Mesendoderm (in vitro differentiated cells): ENCODE measurements around the gene NTRK1.
A peak's percentile ranks its signal among the peaks of the same experiment; 100 is the strongest.

Experiments used
- DNase-seq: peaks from one replicate; pipeline ENCODE4 v3.0.0; 2013
- H2AK5ac ChIP-seq: 2 replicates; pipeline ENCODE4 v1.6.1; 2013; ENCODE audit warnings: low read length, inconsistent platforms
- H2BK120ac ChIP-seq: 2 replicates; pipeline ENCODE4 v1.6.1; 2013; ENCODE audit warnings: low read depth, mild to moderate bottlenecking, low read length, moderate library complexity, mixed read lengths
- H2BK15ac ChIP-seq: replicated peaks from 2 replicates; pipeline ENCODE4 v1.6.1; 2013; ENCODE audit warnings: low read depth, mild to moderate bottlenecking, moderate library complexity
- H2BK5ac ChIP-seq: 2 replicates; pipeline ENCODE4 v1.6.1; 2013; ENCODE audit warnings: low read length, inconsistent platforms
- H3K18ac ChIP-seq: 2 replicates; pipeline ENCODE4 v1.6.1; 2013; ENCODE audit warnings: mild to moderate bottlenecking, low read length, mixed read lengths
- H3K23ac ChIP-seq: one replicate; pipeline ENCODE4 v1.6.1; 2013; ENCODE audit warnings: low read length
- H3K27ac ChIP-seq: 2 replicates; pipeline ENCODE4 v1.5.1; 2013; ENCODE audit warnings: low read depth, mild to moderate bottlenecking, inconsistent platforms, low read length, moderate library complexity
- H3K27me3 ChIP-seq: 2 replicates; pipeline ENCODE4 v1.6.1; 2013; ENCODE audit warnings: low read length, control low read depth, mild to moderate bottlenecking, inconsistent platforms; ENCODE audit not compliant: insufficient read depth, poor library complexity
- H3K36me3 ChIP-seq: 2 replicates; pipeline ENCODE4 v1.6.1; 2013; ENCODE audit warnings: low read length, inconsistent platforms; ENCODE audit not compliant: control insufficient read depth, insufficient read depth
- H3K4ac ChIP-seq: one replicate; pipeline ENCODE4 v1.6.1; 2013; ENCODE audit warnings: low read depth, mild to moderate bottlenecking, low read length, moderate library complexity
- H3K4me1 ChIP-seq: 2 replicates; pipeline ENCODE4 v1.6.1; 2013; ENCODE audit warnings: low read depth, low read length, inconsistent platforms; ENCODE audit not compliant: control insufficient read depth
- H3K4me2 ChIP-seq: 2 replicates; pipeline ENCODE4 v1.6.1; 2013; ENCODE audit warnings: low read length
- H3K4me3 ChIP-seq: 2 replicates; pipeline ENCODE4 v1.5.1; 2013; ENCODE audit warnings: mild to moderate bottlenecking, low read length
- H3K56ac ChIP-seq: one replicate; pipeline ENCODE4 v1.6.1; 2013; ENCODE audit warnings: low read length
- H3K79me1 ChIP-seq: 2 replicates; pipeline ENCODE4 v1.6.1; 2013; ENCODE audit warnings: low read length, inconsistent platforms
- H3K79me2 ChIP-seq: 2 replicates; pipeline ENCODE4 v1.6.1; 2013; ENCODE audit warnings: mild to moderate bottlenecking, low read length; ENCODE audit not compliant: control insufficient read depth, insufficient read depth
- H3K9ac ChIP-seq: 2 replicates; pipeline ENCODE4 v1.6.1; 2013; ENCODE audit warnings: low read length, inconsistent platforms
- H4K5ac ChIP-seq: one replicate; pipeline ENCODE4 v1.6.1; 2013; ENCODE audit warnings: low read length
- H4K8ac ChIP-seq: one replicate; pipeline ENCODE4 v1.6.1; 2013; ENCODE audit warnings: low read depth, mild to moderate bottlenecking, control low read depth, low read length, moderate library complexity
- WGBS: extraction: QIAGEN DNeasy Blood & Tissue Kit; methylation state at CpG from one replicate; pipeline ENCODE4 v1.1.7; 2013; ENCODE audit warnings: low lambda C conversion rate, missing lambda C conversion rate; ENCODE audit not compliant: insufficient coverage; ENCODE audit errors: extremely low coverage; 5-methylcytosine and 5-hydroxymethylcytosine counted together

NTRK1 gene

DNA sequence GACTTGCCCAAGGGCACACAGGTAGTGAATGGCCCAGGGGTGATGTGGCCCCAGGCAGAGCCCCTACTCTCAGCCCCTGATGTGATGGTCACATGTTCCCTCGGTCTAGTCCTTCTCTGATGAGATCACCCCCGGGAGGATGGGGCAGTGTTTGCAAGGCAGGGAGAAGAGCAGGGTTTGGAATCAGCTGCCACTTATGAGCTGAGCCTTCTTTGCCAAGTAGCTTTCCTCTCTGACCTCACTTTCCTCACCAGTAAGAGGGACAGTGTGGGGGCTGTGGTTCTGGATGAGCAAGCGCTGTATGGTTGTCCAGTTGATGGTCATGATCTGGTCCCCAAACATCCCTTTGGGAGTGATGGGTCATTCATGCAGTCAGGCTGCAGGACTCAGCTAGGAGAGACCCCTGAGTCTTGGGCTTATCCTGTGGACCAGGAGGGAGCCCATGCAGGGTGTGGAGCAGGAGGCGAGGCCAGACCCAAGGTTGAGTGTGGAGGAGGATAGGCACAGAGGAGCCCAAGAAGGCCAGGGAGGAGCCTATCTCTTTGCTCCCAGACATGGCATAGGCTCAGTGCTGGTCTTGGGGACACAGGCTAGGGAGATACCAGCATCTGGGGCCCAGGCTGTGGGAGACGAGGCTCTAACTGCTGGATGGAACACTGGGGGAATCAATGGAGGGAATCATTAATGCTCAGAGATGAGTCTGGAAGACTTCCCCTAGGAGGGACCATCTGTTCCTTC is 16.9 kb downstream of the NTRK1 start:
- Histone ChIP-seq H3K23ac (no peak overlapping the region), H3K56ac (no peak overlapping the region), H3K27ac (no peak overlapping the region), H3K4me2 (no peak overlapping the region), H3K27me3 (no peaks in the 10 kb centered on the region), H3K18ac (no peak overlapping the region), H2BK15ac (no peak overlapping the region), H4K8ac (no peak overlapping the region), H3K4me1 (no peaks in the 10 kb centered on the region), H4K5ac (no peak overlapping the region), H2BK120ac (no peak overlapping the region), H3K9ac (no peak overlapping the region), H3K79me2 (no peaks in the 10 kb centered on the region), H3K36me3 (no peaks in the 10 kb centered on the region), H2BK5ac (no peak overlapping the region), H3K79me1 (no peaks in the 10 kb centered on the region), H2AK5ac (no peak overlapping the region), H3K4me3 (no peak overlapping the region), H3K4ac (no peak overlapping the region)
- no CpG with 5 or more reads among the region's 5 CpGs for WGBS
- DNase-seq, result no peak

DNA sequence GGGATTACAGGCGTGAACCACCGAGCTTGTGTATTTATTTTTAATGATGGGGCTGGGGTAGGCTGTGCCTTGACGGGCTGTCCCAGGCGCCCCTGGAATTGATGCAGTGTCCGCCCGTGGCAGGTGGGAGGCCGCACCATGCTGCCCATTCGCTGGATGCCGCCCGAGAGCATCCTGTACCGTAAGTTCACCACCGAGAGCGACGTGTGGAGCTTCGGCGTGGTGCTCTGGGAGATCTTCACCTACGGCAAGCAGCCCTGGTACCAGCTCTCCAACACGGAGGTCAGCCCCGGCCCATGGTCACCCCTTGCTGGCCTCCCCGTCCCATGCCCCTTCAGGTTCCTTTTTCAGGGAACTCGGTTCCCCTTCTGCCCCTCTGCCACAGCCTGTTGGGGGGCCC is 19.2 kb downstream of the NTRK1 start:
- no peak overlapping the region for H2BK5ac ChIP-seq
- H3K79me2 ChIP-seq, result no peaks in the 10 kb centered on the region
- H3K23ac ChIP-seq, result no peak overlapping the region
- H3K9ac ChIP-seq, result no peak overlapping the region
- no peaks in the 10 kb centered on the region for H3K4me1 ChIP-seq
- no peaks in the 10 kb centered on the region for H3K36me3 ChIP-seq
- no peaks in the 10 kb centered on the region for H3K79me1 ChIP-seq
- H3K56ac ChIP-seq, result no peak overlapping the region
- no peak overlapping the region for H3K4me2 ChIP-seq
- no peaks in the 10 kb centered on the region for H3K27me3 ChIP-seq
- no peak overlapping the region for H3K27ac ChIP-seq
- no peak overlapping the region for H3K4ac ChIP-seq
- WGBS, result no CpG with 5 or more reads among the region's 21 CpGs
- no peak overlapping the region for H2AK5ac ChIP-seq
- H4K5ac ChIP-seq, result no peak overlapping the region
- H3K4me3 ChIP-seq, result no peak overlapping the region
- H2BK15ac ChIP-seq, result no peak overlapping the region
- DNase-seq, result no peak
- no peak overlapping the region for H4K8ac ChIP-seq
- H2BK120ac ChIP-seq, result no peak overlapping the region
- H3K18ac ChIP-seq, result no peak overlapping the region

DNA sequence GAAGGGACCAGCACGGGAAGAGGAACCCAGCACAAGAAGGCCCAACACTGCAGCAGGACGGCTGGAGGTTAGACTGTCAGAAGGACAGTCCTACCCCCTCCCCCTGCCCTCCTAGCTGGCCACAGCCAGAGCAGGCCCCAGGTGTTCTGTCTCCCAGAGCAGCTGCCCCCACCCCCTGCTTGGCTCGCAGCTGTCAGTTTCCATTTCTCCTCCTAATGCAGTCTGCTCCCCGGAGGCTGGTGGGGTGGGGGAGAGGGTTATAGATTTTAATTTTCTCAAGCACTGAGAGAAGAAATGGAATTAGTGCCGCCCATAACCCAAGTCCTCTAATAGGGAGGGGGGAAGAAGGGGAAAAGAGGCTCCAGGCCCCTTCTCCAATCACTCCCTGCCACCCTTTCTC is 19.8 kb downstream of the NTRK1 start:
- H2BK15ac ChIP-seq, result no peak overlapping the region
- no peak overlapping the region for H4K5ac ChIP-seq
- H3K4me3 ChIP-seq, result no peak overlapping the region
- no peaks in the 10 kb centered on the region for H3K79me2 ChIP-seq
- no peak overlapping the region for H3K9ac ChIP-seq
- H3K27ac ChIP-seq, result no peak overlapping the region
- H2BK5ac ChIP-seq, result no peak overlapping the region
- no peaks in the 10 kb centered on the region for H3K27me3 ChIP-seq
- no peak overlapping the region for H2AK5ac ChIP-seq
- H3K56ac ChIP-seq, result no peak overlapping the region
- no peak overlapping the region for H3K4ac ChIP-seq
- no peaks in the 10 kb centered on the region for H3K36me3 ChIP-seq
- peaks cover 2% of the 10 kb centered on the region for H3K4me1 ChIP-seq
- WGBS, result no CpG with 5 or more reads among the region's 5 CpGs
- H3K4me2 ChIP-seq, result no peak overlapping the region
- H3K18ac ChIP-seq, result no peak overlapping the region
- H2BK120ac ChIP-seq, result no peak overlapping the region
- no peak overlapping the region for H3K23ac ChIP-seq
- DNase-seq, result no peak
- no peaks in the 10 kb centered on the region for H3K79me1 ChIP-seq
- no peak overlapping the region for H4K8ac ChIP-seq

DNA sequence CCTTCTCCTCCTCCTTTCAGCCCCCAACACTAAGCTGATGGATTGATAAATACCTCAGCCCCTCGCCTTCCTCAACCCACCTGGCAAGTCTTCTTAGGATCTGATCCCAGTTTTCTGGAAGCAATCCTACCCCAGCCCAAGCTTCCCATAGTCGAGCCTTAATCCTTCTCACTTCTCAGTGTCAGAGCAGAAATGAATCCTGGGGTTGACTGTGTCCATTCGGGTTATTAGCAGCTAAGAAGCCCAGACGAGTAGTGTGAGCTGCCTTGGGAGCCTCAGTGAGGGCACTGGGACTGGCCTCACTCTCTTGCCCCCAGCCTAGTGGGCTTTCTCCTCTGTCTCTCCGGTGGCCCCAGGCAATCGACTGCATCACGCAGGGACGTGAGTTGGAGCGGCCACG is 20.4 kb downstream of the NTRK1 start:
- H3K4me3 ChIP-seq, result no peak overlapping the region
- no peak overlapping the region for H2BK120ac ChIP-seq
- H3K79me2 ChIP-seq, result no peaks in the 10 kb centered on the region
- no peaks in the 10 kb centered on the region for H3K36me3 ChIP-seq
- no peak for DNase-seq
- no peak overlapping the region for H4K8ac ChIP-seq
- no peaks in the 10 kb centered on the region for H3K27me3 ChIP-seq
- no peak overlapping the region for H3K9ac ChIP-seq
- H2BK15ac ChIP-seq, result no peak overlapping the region
- no peak overlapping the region for H3K18ac ChIP-seq
- H3K56ac ChIP-seq, result no peak overlapping the region
- no peak overlapping the region for H2BK5ac ChIP-seq
- no peak overlapping the region for H3K4ac ChIP-seq
- no peak overlapping the region for H3K23ac ChIP-seq
- no peak overlapping the region for H2AK5ac ChIP-seq
- no CpG with 5 or more reads among the region's 10 CpGs for WGBS
- no peak overlapping the region for H3K4me2 ChIP-seq
- H3K79me1 ChIP-seq, result no peaks in the 10 kb centered on the region
- H3K27ac ChIP-seq, result no peak overlapping the region
- H4K5ac ChIP-seq, result no peak overlapping the region
- peaks cover 2% of the 10 kb centered on the region for H3K4me1 ChIP-seq

DNA sequence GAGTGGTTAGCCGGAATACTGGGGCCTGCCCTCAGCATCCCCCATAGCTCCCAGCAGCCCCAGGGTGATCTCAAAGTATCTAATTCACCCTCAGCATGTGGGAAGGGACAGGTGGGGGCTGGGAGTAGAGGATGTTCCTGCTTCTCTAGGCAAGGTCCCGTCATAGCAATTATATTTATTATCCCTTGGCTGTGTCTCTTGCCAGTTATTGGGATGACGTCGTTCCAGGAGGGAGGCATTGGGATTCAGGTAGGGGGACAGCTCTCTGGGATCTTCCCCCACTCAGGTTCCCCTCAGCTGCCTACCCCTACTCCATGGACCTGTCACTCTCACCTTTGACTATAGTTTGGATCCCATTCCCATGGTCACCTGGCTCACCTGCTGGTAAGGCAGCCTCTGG is 21.0 kb downstream of the NTRK1 start:
- no peaks in the 10 kb centered on the region for H3K36me3 ChIP-seq
- H3K27ac ChIP-seq, result no peak overlapping the region
- no peak overlapping the region for H2BK120ac ChIP-seq
- no peak overlapping the region for H2AK5ac ChIP-seq
- H4K8ac ChIP-seq, result no peak overlapping the region
- no peak overlapping the region for H2BK15ac ChIP-seq
- H3K4me1 ChIP-seq, result peaks cover 2% of the 10 kb centered on the region
- no peak overlapping the region for H4K5ac ChIP-seq
- H3K4ac ChIP-seq, result no peak overlapping the region
- no CpG with 5 or more reads among the region's 4 CpGs for WGBS
- no peaks in the 10 kb centered on the region for H3K79me1 ChIP-seq
- DNase-seq, result no peak
- no peak overlapping the region for H3K18ac ChIP-seq
- H3K56ac ChIP-seq, result no peak overlapping the region
- no peak overlapping the region for H3K4me2 ChIP-seq
- H3K23ac ChIP-seq, result no peak overlapping the region
- H3K79me2 ChIP-seq, result no peaks in the 10 kb centered on the region
- H2BK5ac ChIP-seq, result no peak overlapping the region
- no peaks in the 10 kb centered on the region for H3K27me3 ChIP-seq
- H3K9ac ChIP-seq, result no peak overlapping the region
- no peak overlapping the region for H3K4me3 ChIP-seq

DNA sequence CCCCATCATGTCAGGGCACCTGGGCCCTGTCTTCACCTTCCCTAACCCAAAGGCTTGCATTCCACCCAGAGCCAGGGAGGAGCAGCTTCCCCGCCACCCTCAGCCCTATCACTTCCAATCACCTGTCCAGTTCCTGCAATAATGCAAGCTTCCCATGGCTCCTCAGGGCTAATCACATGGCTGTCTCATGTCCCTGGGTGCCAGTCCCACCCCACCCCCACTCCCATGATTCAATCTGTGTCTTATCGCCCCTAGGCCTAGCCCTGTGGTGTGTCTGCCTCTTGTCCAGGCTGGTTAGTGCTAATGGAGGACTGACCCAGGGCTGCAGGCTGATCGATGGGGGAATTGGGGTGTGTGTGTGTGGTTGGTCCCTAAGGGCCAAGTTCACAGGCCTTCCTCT is 21.9 kb downstream of the NTRK1 start:
- no CpG with 5 or more reads among the region's 3 CpGs for WGBS

More for the DNA sequence above, 21.9 kb downstream of the NTRK1 start:
- H3K36me3 ChIP-seq, result no peaks in the 10 kb centered on the region
- H3K18ac ChIP-seq, result no peak overlapping the region
- H2BK15ac ChIP-seq, result no peak overlapping the region
- H3K4ac ChIP-seq, result no peak overlapping the region
- H2AK5ac ChIP-seq, result peak overlapping the region; percentile 29
- H3K4me1 ChIP-seq, result peaks cover 2% of the 10 kb centered on the region
- no peaks in the 10 kb centered on the region for H3K79me2 ChIP-seq
- no peak overlapping the region for H4K5ac ChIP-seq
- H3K4me3 ChIP-seq, result no peak overlapping the region
- H2BK120ac ChIP-seq, result no peak overlapping the region
- no peak overlapping the region for H2BK5ac ChIP-seq
- no peaks in the 10 kb centered on the region for H3K79me1 ChIP-seq
- H3K27me3 ChIP-seq, result no peaks in the 10 kb centered on the region
- no peak for DNase-seq
- no peak overlapping the region for H3K23ac ChIP-seq
- no peak overlapping the region for H3K9ac ChIP-seq
- H3K27ac ChIP-seq, result no peak overlapping the region
- H4K8ac ChIP-seq, result no peak overlapping the region
- H3K4me2 ChIP-seq, result no peak overlapping the region
- no peak overlapping the region for H3K56ac ChIP-seq
